ENCODE measurements around the gene ZNF598. TPM values are rescaled to one million over a fixed set of nuclear protein-coding genes. Genes with fewer than 3 reads are reported as not detected.

ZNF598 gene
- total and polyA plus RNA-seq, 2 of the 13 experiments (the other 11 are each of a cell fraction or from before 2014, with no cell fraction given): 13.5 to 14.2 TPM

DNA sequence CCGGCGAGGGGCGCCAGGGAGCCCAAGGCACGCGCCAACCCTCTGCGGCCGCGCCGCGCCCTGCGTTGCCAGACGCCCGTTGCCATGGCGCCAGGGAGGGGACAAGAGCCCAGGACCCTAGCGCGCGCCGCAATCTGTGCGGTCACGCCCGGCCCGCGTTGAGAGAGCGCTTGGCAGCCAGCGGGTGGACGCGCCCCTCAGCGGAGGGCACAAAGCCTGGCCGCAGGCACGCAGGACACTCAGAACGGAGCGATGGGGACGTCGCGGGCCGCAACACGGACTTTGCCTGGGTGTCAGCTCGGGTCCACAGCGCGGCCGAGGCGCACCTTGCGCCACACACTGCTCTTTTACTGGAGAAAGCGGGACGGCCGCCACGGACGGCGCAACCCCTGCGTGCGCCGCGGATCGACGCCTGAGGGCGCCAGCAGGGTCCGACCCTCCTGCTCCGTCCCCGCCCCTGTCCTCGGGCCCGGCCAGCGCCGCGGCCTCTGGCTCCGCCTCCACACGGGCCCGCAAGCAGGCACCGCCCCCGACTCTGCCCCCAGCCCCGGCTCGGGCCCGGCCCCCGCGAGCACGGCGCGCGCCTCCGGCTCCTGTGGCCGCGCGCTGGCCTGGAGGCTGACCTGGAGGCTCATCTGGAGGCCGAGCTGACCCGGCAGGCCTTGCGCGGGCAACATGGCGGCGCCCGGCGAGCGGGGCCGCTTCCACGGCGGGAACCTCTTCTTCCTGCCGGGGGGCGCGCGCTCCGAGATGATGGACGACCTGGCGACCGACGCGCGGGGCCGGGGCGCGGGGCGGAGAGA is 25.9 kb downstream of the ZNF598 start, which contains the start of gene GFER (continued):
- TF ChIP-seq ZNF407 (CRISPR knock-in tag; IDR thresholded peaks at IDR 0.05; ENCODE audit: not compliant biosample characterization) (peak; percentile 68), ZC3H4 (CRISPR knock-in tag; IDR thresholded peaks at IDR 0.05; ENCODE audit: borderline replicate concordance) (no peak), ZFX (CRISPR knock-in tag; IDR thresholded peaks at IDR 0.05; ENCODE audit: low read depth) (peak; percentile 86), HMG20A (CRISPR knock-in tag; IDR thresholded peaks at IDR 0.05; ENCODE audit: borderline replicate concordance) (no peak), PHB2 (IDR thresholded peaks at IDR 0.05; ENCODE audit: partially characterized antibody) (no peak), ZNF136 (CRISPR knock-in tag; IDR thresholded peaks at IDR 0.05; ENCODE audit: low read depth) (0 out of 2 replicates have a peak, but pooled peaks have one; percentile 56), ZNF33A (CRISPR knock-in tag; IDR thresholded peaks at IDR 0.05; ENCODE audit: borderline replicate concordance) (0 out of 2 replicates have a peak, but pooled peaks have one; percentile 72), ZNF331 (CRISPR knock-in tag; IDR thresholded peaks at IDR 0.05) (peak; percentile 43; the same call in 1 of the 2 replicates), MED1 (CRISPR knock-in tag; IDR thresholded peaks at IDR 0.05) (peak; percentile 62; the same call in 1 of the 2 replicates), PPARG (CRISPR knock-in tag; conservative IDR thresholded peaks at IDR 0.05) (no peak), ZSCAN5A (CRISPR knock-in tag; IDR thresholded peaks at IDR 0.05; ENCODE audit: borderline replicate concordance) (peak; percentile 49; the same call in 1 of the 2 replicates), FOXJ3 (CRISPR knock-in tag; IDR thresholded peaks at IDR 0.05; ENCODE audit: borderline replicate concordance) (no peak)
- TF ChIP-seq, protein P1, sequence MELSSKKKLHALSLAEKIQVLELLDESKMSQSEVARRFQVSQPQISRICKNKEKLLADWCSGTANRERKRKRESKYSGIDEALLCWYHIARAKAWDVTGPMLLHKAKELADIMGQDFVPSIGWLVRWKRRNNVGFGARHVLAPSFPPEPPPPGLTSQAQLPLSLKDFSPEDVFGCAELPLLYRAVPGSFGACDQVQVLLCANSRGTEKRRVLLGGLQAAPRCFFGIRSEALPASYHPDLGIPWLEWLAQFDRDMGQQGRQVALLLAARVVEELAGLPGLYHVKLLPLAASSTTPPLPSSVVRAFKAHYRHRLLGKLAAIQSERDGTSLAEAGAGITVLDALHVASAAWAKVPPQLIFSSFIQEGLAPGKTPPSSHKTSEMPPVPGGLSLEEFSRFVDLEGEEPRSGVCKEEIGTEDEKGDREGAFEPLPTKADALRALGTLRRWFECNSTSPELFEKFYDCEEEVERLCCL (CRISPR knock-in tag; IDR thresholded peaks at IDR 0.05; ENCODE audit: borderline replicate concordance): no peak
- TF ChIP-seq, protein P2, sequence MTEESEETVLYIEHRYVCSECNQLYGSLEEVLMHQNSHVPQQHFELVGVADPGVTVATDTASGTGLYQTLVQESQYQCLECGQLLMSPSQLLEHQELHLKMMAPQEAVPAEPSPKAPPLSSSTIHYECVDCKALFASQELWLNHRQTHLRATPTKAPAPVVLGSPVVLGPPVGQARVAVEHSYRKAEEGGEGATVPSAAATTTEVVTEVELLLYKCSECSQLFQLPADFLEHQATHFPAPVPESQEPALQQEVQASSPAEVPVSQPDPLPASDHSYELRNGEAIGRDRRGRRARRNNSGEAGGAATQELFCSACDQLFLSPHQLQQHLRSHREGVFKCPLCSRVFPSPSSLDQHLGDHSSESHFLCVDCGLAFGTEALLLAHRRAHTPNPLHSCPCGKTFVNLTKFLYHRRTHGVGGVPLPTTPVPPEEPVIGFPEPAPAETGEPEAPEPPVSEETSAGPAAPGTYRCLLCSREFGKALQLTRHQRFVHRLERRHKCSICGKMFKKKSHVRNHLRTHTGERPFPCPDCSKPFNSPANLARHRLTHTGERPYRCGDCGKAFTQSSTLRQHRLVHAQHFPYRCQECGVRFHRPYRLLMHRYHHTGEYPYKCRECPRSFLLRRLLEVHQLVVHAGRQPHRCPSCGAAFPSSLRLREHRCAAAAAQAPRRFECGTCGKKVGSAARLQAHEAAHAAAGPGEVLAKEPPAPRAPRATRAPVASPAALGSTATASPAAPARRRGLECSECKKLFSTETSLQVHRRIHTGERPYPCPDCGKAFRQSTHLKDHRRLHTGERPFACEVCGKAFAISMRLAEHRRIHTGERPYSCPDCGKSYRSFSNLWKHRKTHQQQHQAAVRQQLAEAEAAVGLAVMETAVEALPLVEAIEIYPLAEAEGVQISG (CRISPR knock-in tag; IDR thresholded peaks at IDR 0.05): peak; percentile 91

Data from HepG2 (cell line).